DMS53 (cell line): ENCODE measurements around the gene DPY19L3.
"Not testable (repeated sequence)": the region's sequence is repeated elsewhere in the genome, so short reads cannot be mapped to it uniquely, and the experiment has no call there.

Experiments used
- DNase-seq: peaks from one replicate; lab custom pipeline; 2025; lab: John Stamatoyannopoulos, UW

Gene DPY19L3

GRCh38 chr19:32396046-32396652 is 9.4 kb upstream of the DPY19L3 start:
- DNase-seq: no peak

- no peak for DNase-seq
These were observed 7.9 kb upstream of the DPY19L3 start for GRCh38 chr19:32397671-32398101.

GRCh38 chr19:32401992-32402391 is 3.6 kb upstream of the DPY19L3 start:
- no peak for DNase-seq

- DNase-seq: no peak
These were observed 2.1 kb upstream of the DPY19L3 start for GRCh38 chr19:32403291-32403995.

- DNase-seq: no peak
These were observed 1.2 kb upstream of the DPY19L3 start for GRCh38 chr19:32404213-32404932.

- peak; percentile 77 for DNase-seq
These were observed 588 bp upstream of the DPY19L3 start for GRCh38 chr19:32404933-32405430.

GRCh38 chr19:32406161-32407003 is 812 bp downstream of the DPY19L3 start:
- DNase-seq: peak; percentile 34

- peak; percentile 49 for DNase-seq
These were observed 1.7 kb downstream of the DPY19L3 start for GRCh38 chr19:32407004-32407992.

- no peak for DNase-seq
These were observed 9.7 kb downstream of the DPY19L3 start for GRCh38 chr19:32415246-32415645.

GRCh38 chr19:32415669-32416068 is 10.1 kb downstream of the DPY19L3 start:
- DNase-seq: no peak

GRCh38 chr19:32416749-32417456 is 11.3 kb downstream of the DPY19L3 start:
- no peak for DNase-seq

GRCh38 chr19:32418155-32418554 is 12.6 kb downstream of the DPY19L3 start:
- DNase-seq: no peak

- DNase-seq: no peak
These were observed 16.2 kb downstream of the DPY19L3 start for GRCh38 chr19:32421589-32422361.

- DNase-seq: no peak
These were observed 16.9 kb downstream of the DPY19L3 start for GRCh38 chr19:32422435-32422834.

- not testable (repeated sequence) for DNase-seq
These were observed 18.4 kb downstream of the DPY19L3 start for GRCh38 chr19:32423944-32424343.

GRCh38 chr19:32427536-32427935 is 22.0 kb downstream of the DPY19L3 start:
- DNase-seq: no peak

- no peak for DNase-seq
These were observed 31.1 kb downstream of the DPY19L3 start for GRCh38 chr19:32436692-32437091.

- no peak for DNase-seq
These were observed 31.5 kb downstream of the DPY19L3 start for GRCh38 chr19:32437096-32437495.

- DNase-seq: no peak
These were observed 33.2 kb downstream of the DPY19L3 start for GRCh38 chr19:32438751-32439150.
